ENCODE measurements around the gene GBP7.
"Not testable (repeated sequence)": the region's sequence is repeated elsewhere in the genome, so short reads cannot be mapped to it uniquely, and the experiment has no call there.

GBP7 gene, protein sequence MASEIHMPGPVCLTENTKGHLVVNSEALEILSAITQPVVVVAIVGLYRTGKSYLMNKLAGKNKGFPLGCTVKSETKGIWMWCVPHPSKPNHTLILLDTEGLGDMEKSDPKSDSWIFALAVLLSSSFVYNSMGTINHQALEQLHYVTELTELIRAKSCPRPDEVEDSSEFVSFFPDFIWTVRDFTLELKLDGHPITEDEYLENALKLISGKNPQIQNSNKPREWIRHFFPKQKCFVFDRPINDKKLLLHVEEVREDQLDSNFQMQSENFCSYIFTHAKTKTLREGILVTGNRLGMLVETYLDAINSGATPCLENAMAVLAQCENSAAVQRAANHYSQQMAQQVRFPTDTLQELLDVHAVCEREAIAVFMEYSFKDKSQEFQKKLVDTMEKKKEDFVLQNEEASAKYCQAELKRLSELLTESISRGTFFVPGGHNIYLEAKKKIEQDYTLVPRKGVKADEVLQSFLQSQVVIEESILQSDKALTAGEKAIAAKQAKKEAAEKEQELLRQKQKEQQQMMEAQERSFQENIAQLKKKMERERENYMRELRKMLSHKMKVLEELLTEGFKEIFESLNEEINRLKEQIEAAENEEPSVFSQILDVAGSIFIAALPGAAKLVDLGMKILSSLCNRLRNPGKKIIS

GRCh38 chr1:89175601-89176256 lies at the start of gene GBP7:
GBP7 (minus strand) TSS chr1:89176003; CDS start chr1:89171935, 4,068 bp downstream.
- no peak for DNase-seq (ENCODE audit: low read depth)
- TF ChIP-seq, protein P1, sequence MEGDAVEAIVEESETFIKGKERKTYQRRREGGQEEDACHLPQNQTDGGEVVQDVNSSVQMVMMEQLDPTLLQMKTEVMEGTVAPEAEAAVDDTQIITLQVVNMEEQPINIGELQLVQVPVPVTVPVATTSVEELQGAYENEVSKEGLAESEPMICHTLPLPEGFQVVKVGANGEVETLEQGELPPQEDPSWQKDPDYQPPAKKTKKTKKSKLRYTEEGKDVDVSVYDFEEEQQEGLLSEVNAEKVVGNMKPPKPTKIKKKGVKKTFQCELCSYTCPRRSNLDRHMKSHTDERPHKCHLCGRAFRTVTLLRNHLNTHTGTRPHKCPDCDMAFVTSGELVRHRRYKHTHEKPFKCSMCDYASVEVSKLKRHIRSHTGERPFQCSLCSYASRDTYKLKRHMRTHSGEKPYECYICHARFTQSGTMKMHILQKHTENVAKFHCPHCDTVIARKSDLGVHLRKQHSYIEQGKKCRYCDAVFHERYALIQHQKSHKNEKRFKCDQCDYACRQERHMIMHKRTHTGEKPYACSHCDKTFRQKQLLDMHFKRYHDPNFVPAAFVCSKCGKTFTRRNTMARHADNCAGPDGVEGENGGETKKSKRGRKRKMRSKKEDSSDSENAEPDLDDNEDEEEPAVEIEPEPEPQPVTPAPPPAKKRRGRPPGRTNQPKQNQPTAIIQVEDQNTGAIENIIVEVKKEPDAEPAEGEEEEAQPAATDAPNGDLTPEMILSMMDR (IDR thresholded peaks at IDR 0.05; ENCODE audit: insufficient read depth, low read depth, low read length, missing control alignments) = no peak
- H3K4me3 ChIP-seq (ENCODE audit: low read length) = no peak within 1 kb of the TSS

DNA sequence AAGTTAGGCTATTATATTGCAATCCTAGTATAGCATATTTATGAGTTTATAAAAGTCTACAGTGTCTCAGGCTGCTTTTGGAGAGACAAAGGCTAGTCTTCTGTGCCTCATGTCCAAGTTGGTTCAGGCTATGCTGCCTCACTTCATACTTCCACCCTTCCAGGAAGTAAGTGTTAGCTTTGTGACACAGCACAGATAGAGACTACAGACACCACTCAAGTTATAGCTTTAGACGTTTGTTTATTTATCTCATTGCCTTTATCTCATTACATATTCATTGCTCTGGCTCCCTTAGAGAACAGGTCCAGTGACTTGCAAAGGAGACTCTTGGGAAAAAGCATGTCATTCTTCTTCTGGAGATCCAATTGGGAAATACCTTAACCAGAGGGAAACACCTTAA lies 45.5 kb upstream of the GBP7 start:
- peak; percentile 27 for DNase-seq (ENCODE audit: low read depth)

DNA sequence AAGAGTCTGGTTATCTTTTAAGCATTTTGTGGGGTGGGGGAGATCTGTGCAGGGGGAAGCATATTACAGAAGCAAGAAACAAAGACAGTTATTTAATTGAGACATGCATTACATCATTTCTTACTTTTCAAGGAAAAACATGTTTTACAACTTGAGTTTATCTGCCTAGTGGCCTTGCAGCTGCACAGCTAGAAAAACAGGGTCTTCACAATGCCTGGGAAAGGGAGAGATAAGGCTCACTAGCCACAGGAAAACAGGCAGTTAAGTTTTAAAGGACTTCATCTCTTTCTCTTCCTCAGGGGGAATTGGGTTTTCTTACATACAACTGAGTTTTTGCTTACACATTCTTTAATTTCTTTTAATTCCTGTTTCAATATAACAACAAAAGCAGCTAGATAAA lies 44.0 kb upstream of the GBP7 start:
- not testable (repeated sequence) for H3K4me3 ChIP-seq (ENCODE audit: low read length); DNase-seq (ENCODE audit: low read depth)

More for the DNA sequence above, 45.5 kb upstream of the GBP7 start:
- no peak overlapping the region for H3K4me3 ChIP-seq (ENCODE audit: low read length)
- TF ChIP-seq, protein P1 (IDR thresholded peaks at IDR 0.05; ENCODE audit: insufficient read depth, low read depth, low read length, missing control alignments) = no peak

GRCh38 chr1:89218941-89219340 lies 43.1 kb upstream of the GBP7 start:
- DNase-seq (ENCODE audit: low read depth); H3K4me3 ChIP-seq (ENCODE audit: low read length): not testable (repeated sequence)

- DNase-seq (ENCODE audit: low read depth) = no peak
Observed at GRCh38 chr1:89213347-89213746, 37.5 kb upstream of the GBP7 start.

DNA sequence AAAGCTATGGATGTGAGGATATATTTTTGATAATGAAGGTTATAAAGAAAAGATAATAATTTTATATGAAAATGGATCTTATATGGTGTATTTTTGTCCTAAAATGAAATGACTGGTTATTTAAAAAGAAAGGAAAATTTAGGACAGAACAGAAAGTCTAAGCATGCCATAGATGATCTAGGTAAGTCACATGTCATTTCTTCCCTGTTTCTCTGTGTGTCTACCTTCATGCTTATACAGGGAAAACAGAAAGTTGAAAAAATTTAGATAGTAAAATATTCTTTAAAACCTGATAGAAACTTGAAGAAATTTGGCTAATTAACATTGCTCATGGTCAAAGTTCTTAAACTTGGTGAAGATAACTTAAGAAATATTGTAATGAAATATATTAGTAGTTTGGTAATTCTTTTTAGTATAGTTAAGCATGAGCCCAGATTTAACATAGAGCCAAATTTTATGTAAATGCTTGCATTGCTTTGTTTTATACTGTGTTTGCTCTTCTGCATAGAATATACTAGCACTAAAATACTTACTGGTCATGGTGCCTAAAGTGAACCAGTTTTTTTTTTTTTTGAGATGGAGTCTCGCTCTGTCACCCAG lies 35.3 kb upstream of the GBP7 start:
- TF ChIP-seq, protein P1 (IDR thresholded peaks at IDR 0.05; ENCODE audit: insufficient read depth, low read depth, low read length, missing control alignments) = no peak
- no peak for DNase-seq (ENCODE audit: low read depth)

More at GRCh38 chr1:89213347-89213746, 37.5 kb upstream of the GBP7 start:
- TF ChIP-seq, protein P1 (IDR thresholded peaks at IDR 0.05; ENCODE audit: insufficient read depth, low read depth, low read length, missing control alignments) = no peak
- no peak overlapping the region for H3K4me3 ChIP-seq (ENCODE audit: low read length)

DNA sequence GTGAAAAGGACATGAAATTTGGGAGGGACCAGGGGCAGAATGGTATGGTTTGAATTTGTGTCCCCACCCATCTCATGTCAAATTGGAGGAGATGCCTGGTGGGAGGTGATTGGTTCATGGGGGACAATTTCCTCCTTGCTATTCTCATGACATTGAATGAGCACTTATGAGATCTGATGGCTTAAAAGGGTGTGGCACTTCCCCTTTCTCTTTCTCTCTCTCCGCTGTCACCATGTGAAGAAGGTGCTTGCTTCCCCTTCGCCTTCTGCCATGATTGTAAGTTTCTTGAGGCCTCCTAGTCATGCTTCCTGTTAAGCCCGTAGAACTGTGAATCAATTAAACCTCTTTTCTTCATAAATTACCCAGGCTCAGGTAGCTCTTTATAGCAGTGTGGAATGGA lies 30.6 kb upstream of the GBP7 start:
- TF ChIP-seq, protein P1 (IDR thresholded peaks at IDR 0.05; ENCODE audit: insufficient read depth, low read depth, low read length, missing control alignments) = no peak
- no peak overlapping the region for H3K4me3 ChIP-seq (ENCODE audit: low read length)
- no peak for DNase-seq (ENCODE audit: low read depth)

More for the DNA sequence above, 35.3 kb upstream of the GBP7 start:
- no peak overlapping the region for H3K4me3 ChIP-seq (ENCODE audit: low read length)

All from epithelial cell of esophagus (primary cell).